Choroid plexus epithelial cell (primary cell): ENCODE data around the gene MME.

Experiments
- DNase-seq: peaks from one replicate; pipeline ENCODE4 v3.0.0-alpha.2; 2010; ENCODE audit warnings: low read depth
- H3K4me3 ChIP-seq: 2 replicates; pipeline ENCODE4 v1.5.1; 2011; ENCODE audit warnings: low read depth, mild to moderate bottlenecking, control low read depth, low read length, moderate library complexity
- CTCF ChIP-seq: conservative IDR thresholded peaks from 2 replicates; pipeline ENCODE4 v1.5.1; 2011; ENCODE audit warnings: low read depth, mild to moderate bottlenecking, control low read depth, inconsistent platforms, low read length, moderate library complexity

Gene MME

DNA sequence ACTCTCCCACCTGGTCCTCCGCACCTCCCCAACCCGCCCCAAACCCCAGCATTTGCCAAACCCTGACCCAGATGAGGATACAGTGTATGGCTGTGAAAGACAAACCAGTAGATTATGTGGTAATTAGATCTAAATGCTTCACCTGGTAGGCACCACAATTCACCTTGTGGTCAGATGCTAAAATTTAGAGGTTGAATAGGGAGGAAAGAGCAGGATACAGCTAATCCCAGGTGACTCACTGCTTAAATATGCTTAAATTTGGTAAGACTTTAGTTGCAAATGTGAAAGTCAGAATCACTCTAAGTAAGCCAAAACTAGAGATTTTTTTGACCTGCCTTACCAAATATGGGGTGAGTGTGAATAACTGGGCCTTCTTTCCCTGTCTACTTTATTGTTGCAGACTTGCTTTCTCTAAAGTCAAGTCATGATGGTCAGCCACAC lies 105.5 kb downstream of the MME start:
- no peak overlapping the region for H3K4me3 ChIP-seq
- DNase-seq: peak; percentile 60
- no peak for TF ChIP-seq CTCF

DNA sequence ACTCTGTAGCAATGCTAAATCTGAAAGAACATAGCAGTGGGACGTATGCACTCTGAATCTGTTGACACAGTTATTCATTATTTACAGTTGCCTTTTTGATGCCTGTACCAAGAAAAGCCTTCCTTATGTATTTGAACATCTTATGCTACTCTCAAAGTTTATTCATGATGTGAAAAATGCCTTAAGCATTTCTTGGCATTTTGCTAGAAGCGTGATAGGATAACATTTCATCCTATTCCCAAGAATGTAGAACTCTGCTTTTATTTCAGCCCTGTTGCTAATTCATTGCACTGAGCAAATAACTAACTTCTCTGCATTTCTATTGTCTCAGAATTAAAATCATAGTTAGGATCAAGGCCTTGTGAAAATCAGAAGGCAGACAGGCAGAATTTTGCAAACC lies 107.9 kb downstream of the MME start:
- DNase-seq: no peak
- H3K4me3 ChIP-seq: no peak overlapping the region
- no peak for TF ChIP-seq CTCF

DNA sequence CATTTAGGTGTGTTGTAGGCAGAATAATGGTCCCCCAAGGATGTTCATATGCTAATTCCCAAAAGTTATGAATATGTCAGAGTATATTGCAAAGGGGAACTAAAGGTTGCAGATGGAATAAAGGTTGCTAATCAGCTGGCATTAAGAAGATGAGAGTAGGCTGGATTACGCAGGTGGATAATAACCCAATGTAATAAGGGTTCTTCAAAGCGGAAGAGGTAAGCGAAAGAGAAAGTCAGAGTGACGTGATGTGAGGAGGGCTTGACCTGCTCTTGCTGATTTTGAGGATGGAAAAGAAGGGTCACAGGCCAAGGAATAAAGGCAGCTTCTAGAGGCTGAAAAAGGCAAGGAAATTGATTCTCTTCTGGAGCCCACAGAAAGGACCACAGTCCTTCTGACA lies 109.4 kb downstream of the MME start:
- no peak for DNase-seq
- TF ChIP-seq CTCF: no peak
- H3K4me3 ChIP-seq: no peak overlapping the region

- TF ChIP-seq CTCF: no peak
- no peak for DNase-seq
- no peak overlapping the region for H3K4me3 ChIP-seq
These were observed 110.6 kb downstream of the MME start for GRCh38 chr3:155190691-155191090.

DNA sequence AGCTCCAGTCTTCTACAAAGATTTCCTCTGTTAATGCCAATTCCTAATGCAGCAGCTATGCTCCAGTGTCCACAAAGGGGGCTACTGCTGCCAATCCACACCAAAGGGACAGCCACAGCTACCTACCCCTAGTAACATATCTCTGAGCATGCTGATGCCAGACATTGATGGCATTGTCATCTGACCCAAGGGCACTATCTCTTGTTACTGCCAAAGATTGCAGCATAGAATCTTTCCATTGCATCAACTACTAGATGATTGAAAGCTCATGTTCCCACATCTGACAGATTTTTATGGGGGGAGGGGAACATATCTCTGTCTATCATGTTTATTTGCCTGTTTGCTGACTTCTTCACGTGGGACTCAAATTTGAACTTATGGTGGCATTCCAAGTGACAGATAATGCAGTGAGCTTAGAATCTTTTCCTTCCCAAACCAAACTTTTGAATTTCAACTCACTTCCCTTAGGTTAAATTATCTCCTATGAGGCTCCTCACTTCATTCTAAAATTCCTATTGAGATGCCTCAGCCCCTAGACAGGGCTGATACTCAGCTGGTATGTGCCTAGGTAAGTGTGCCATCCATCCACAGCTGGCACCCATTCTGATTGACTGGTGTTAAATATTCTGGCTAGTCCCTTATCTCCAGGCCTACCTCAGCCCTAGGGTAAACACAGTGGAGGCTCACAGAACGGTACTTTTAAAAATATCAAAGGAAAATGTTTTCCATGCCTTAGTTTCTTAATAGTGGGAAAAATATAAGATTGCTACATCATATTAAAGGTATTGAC lies 113.0 kb downstream of the MME start:
- no peak for TF ChIP-seq CTCF
- H3K4me3 ChIP-seq: no peak overlapping the region
- no peak for DNase-seq

DNA sequence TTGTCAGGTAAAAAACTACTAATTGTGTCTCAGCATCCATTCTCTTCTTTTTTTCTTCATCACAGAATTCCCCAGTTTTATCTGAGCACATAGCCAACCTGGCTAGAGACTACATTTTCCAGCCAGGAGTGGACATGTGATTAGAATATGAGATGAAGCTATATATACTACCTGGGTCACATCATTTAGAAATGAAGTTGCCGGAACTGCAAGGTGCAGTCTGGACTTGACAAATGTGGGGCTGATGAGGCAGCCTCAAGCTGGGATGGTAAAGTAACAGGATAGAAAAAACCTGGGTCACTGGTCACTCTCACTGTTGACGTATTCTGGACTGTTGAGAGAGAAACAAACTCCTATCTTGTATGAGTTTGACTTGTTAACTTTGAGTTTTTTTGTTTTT lies 113.7 kb downstream of the MME start:
- no peak for TF ChIP-seq CTCF
- H3K4me3 ChIP-seq: no peak overlapping the region
- DNase-seq: no peak
